ENCODE data around the gene HHIP.
A peak's percentile ranks its signal among the peaks of the same experiment; 100 is the strongest.

The HHIP gene, protein sequence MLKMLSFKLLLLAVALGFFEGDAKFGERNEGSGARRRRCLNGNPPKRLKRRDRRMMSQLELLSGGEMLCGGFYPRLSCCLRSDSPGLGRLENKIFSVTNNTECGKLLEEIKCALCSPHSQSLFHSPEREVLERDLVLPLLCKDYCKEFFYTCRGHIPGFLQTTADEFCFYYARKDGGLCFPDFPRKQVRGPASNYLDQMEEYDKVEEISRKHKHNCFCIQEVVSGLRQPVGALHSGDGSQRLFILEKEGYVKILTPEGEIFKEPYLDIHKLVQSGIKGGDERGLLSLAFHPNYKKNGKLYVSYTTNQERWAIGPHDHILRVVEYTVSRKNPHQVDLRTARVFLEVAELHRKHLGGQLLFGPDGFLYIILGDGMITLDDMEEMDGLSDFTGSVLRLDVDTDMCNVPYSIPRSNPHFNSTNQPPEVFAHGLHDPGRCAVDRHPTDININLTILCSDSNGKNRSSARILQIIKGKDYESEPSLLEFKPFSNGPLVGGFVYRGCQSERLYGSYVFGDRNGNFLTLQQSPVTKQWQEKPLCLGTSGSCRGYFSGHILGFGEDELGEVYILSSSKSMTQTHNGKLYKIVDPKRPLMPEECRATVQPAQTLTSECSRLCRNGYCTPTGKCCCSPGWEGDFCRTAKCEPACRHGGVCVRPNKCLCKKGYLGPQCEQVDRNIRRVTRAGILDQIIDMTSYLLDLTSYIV

DNA sequence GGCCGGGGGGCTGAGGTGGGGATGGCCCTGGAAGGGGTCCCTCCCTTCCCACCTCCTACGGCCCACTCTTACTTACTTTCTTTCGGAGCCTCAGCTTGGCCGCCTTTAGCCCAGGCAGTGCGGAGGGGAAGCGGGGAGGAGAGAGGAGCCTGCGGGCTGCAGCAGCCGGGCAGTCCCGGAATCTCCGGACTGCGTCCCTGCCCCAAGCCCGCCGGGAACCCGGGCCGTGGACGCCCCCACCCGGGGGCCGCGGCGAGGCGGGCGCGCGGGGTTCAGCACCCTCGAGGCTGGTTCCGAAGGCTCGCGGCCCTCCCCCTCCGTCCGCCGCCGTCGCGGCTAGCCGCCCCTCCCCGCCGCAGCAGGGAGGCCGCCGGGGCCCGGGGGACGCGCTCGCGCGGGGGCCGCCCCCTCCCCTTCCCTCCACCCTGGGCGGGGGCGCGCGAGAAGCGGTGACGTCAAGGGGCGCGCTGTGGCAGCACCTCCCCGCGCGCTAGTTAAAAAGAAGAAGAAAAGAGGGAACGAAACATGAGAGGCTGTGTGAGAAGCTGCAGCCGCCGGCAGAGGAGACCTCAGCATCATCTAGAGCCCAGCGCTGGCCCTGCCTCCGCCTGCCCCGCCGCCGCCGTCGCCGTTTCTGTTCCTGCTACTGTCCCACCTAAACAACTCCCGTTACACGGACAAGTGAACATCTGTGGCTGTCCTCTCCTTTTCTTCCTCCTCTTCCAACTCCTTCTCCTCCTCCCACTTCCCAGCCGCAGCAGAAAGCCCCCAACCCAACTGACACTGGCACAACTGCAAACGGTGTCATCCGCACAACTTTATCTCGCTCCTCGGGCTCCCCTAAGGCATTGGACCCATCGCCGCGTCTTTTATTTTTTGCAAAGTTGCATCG is at the start of gene HHIP:
Gene HHIP (plus strand): TSS at position 526 of the 892 bp plus-strand sequence. CDS start 520 bp downstream, outside the sequence.
- peak within 1 kb of the TSS; percentile 60 for H3K4me3 ChIP-seq (ENCODE audit: low read depth, low read length)
- in situ Hi-C loops (cut with HindIII; ENCODE audit: low sequenced_read_pairs), result no loop called here
- peak; percentile 64 for DNase-seq (ENCODE audit: low read depth)
- TF ChIP-seq, protein P1, sequence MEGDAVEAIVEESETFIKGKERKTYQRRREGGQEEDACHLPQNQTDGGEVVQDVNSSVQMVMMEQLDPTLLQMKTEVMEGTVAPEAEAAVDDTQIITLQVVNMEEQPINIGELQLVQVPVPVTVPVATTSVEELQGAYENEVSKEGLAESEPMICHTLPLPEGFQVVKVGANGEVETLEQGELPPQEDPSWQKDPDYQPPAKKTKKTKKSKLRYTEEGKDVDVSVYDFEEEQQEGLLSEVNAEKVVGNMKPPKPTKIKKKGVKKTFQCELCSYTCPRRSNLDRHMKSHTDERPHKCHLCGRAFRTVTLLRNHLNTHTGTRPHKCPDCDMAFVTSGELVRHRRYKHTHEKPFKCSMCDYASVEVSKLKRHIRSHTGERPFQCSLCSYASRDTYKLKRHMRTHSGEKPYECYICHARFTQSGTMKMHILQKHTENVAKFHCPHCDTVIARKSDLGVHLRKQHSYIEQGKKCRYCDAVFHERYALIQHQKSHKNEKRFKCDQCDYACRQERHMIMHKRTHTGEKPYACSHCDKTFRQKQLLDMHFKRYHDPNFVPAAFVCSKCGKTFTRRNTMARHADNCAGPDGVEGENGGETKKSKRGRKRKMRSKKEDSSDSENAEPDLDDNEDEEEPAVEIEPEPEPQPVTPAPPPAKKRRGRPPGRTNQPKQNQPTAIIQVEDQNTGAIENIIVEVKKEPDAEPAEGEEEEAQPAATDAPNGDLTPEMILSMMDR (IDR thresholded peaks at IDR 0.05; ENCODE audit: low read depth, low read length, missing control alignments), result no peak

DNA sequence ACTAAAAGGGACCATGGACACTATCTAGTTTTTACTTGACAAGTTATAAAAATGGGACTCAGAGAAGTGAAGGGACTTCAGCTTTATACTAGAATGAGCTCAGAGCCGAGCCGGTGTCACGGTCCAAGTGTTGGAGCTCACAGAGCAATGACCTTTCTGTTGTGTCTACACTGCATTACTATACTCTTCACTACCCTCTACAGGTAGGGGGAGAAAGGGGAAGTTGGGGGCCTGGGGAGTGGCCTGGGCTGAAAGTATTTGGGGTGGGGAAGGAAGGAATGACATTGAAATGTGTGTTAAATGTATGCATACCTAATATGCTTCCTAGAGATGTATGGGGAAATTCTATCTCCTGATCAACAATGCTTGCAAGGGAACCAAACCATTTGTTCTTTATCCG is 48.8 kb upstream of the HHIP start:
- in situ Hi-C loops (cut with HindIII; ENCODE audit: low sequenced_read_pairs), result no loop called here
- H3K4me3 ChIP-seq (ENCODE audit: low read depth, low read length), result no peak overlapping the region
- DNase-seq (ENCODE audit: low read depth), result no peak
- TF ChIP-seq, protein P1 (IDR thresholded peaks at IDR 0.05; ENCODE audit: low read depth, low read length, missing control alignments), result no peak

DNA sequence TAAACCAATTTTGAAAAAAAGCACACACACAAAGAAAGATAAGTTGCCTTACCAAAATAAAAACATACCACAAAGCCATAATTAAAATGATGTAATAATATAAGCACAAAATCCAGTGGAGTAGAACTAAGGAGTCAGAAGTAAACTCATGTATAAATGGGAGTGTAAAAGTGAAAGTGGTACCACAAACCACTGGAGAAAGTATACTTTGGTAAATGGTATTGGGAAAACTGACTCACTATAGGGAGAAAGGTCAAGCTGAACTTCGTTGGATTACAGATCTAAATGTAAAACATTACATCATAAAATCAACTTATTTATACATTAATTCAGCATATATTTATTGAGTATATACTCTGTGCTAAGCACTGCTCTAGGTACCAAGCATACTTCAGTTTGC is 46.3 kb upstream of the HHIP start:
- H3K4me3 ChIP-seq (ENCODE audit: low read depth, low read length), result no peak overlapping the region
- TF ChIP-seq, protein P1 (IDR thresholded peaks at IDR 0.05; ENCODE audit: low read depth, low read length, missing control alignments), result no peak
- peak; percentile 37 for DNase-seq (ENCODE audit: low read depth)
- in situ Hi-C loops (cut with HindIII; ENCODE audit: low sequenced_read_pairs), result no loop called here

DNA sequence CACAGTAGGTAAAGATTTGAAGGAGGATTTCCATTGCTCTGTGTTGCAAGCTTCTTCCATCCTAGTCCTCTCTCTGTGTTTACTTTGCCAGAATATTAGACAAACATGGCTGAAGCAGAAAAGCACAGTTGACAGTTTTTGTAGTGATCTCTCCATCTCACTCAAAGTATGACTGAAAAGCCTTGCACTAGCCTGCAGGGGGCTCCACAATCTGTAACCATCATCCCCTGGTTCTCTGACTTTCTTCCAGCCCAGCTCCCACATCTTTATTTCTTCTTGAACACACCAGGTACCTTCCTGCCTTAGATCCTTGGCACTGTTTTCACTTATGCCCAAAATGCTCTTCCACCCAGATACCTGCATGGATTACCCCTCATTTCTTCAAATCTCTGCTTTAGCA is 34.1 kb upstream of the HHIP start:
- no peak for DNase-seq (ENCODE audit: low read depth)
- TF ChIP-seq, protein P1 (IDR thresholded peaks at IDR 0.05; ENCODE audit: low read depth, low read length, missing control alignments), result peak; percentile 21
- no peak overlapping the region for H3K4me3 ChIP-seq (ENCODE audit: low read depth, low read length)
- in situ Hi-C loops (cut with HindIII; ENCODE audit: low sequenced_read_pairs), result no loop called here

DNA sequence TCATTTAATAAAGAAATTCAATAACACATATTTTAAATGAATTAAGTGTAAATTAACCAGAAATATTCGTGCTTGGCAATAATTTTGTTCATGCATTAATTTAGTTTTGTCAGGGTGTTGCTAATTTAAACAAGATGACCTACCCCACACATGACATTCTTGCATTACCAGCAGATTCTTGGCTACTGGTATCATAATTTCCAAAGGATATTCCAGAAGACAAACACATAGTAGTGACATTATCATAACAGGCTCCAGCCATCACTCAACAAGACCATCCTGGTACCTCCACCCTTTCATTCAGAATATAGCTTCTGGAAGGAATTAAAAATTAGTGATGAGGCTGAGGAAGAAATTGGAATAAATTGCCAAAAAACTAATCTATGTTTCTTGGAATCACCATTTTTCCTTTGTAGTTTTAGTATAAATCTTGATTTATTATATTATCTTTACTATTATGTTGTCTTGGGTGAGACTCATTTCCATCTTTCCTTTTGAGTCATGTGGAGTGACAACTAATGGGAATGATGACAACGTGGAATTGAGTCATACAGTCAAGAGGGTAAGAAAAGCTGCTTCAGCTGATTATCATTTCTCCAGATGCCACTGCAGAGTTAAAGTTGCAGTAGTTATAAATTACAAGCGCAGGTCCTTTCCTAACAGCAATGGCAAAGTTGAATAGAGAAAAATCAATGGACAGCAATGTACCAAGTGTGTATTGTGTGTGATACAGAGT is 30.9 kb upstream of the HHIP start:
- no peak overlapping the region for H3K4me3 ChIP-seq (ENCODE audit: low read depth, low read length)
- TF ChIP-seq, protein P1 (IDR thresholded peaks at IDR 0.05; ENCODE audit: low read depth, low read length, missing control alignments), result no peak
- in situ Hi-C loops (cut with HindIII; ENCODE audit: low sequenced_read_pairs), result no loop called here
- DNase-seq (ENCODE audit: low read depth), result no peak

Data from astrocyte of the cerebellum (primary cell).